Activated CD8-positive, alpha-beta memory T cell treated with anti-CD3 and anti-CD28 coated beads, Interleukin-2, amount 50 U/mL, for 4 hours (primary cell): ENCODE results near the gene RFPL4AL1.
"Not testable (repeated sequence)": the region's sequence is repeated elsewhere in the genome, so short reads cannot be mapped to it uniquely, and the experiment has no call there.

ENCODE experiments used
- DNase-seq: peaks from one replicate; pipeline ENCODE4 v3.0.0-alpha.2; 2020

Gene RFPL4AL1

GRCh38 chr19:55768818-55769217 lies at the start of gene RFPL4AL1:
RFPL4AL1 (plus strand) TSS chr19:55769118; CDS start chr19:55771805, 2,687 bp downstream.
- DNase-seq, result not testable (repeated sequence)

DNA sequence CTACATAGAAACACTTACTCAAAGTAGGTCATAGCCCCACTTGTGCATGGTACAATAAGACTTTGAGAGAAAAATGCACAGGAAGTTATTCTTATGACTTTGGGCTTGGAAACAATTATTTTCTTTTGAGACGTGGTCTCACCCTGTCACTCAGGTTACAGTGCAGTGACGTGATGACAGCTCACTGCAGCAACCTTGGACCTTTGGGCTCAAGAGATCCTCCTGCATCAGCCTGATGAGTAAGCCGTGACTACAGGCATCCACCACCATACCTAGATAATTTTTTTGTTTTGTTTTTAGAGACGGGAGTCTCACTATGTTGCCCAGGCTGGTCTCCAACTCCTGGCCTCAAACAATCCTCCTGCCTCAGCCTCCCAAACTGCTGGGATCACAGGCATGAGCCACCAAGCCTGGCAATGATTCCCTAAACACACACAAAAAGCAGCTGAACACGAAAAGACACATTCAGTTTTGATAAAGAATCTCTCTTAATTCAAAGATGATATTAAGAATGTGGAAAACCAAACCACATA lies 48.6 kb upstream of the RFPL4AL1 start:
- DNase-seq, result no peak

- DNase-seq, result no peak
Measured at GRCh38 chr19:55720801-55721200, 48.1 kb upstream of the RFPL4AL1 start.

DNA sequence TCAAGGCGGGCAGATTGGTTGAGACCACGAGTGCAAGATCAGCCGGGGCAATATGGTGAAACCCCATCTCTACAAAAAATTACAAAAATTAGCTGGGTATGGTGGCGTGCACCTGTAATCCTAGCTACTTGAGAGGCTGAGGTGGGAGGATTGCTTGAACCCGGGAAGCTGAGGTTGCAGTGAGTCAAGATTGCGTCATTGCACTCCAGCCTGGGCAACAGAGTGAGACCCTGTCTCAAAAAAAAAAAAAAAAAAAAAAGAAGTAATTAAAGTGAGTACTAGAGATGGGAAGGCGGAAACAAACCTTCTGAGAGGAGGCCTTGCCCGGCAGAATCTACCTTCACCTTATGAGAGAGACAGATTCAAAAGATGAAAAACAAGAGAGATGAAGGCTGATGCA lies 45.4 kb upstream of the RFPL4AL1 start:
- no peak for DNase-seq

GRCh38 chr19:55730378-55730777 lies 38.5 kb upstream of the RFPL4AL1 start:
- DNase-seq, result not testable (repeated sequence)

- no peak for DNase-seq
Measured at GRCh38 chr19:55738302-55738701, 30.6 kb upstream of the RFPL4AL1 start, which contains the start of gene NLRP9. NLRP9 (minus strand) TSS chr19:55738402; CDS start chr19:55738374, 28 bp downstream.

- DNase-seq, result no peak
Measured at GRCh38 chr19:55750715-55751114, 18.2 kb upstream of the RFPL4AL1 start.

DNA sequence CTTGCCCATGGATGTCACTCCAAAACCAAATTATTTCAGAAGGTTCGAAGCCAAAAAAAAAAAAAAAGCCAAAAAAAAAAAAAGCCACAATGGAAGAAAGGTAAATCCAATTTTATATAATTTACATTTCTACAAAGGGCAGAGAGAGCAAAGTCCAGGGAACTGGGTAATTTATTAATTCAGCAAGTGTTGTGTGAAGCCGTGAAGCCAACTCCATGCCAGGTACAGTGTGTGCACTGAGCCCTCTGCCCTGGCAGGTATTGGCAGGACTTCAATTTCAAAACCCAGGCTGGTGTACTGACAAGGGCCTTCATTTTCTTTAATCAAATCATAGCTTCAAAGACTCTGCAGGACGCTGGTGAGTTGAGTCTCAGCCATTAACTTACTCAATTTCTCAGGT lies 15.5 kb upstream of the RFPL4AL1 start:
- DNase-seq, result no peak

- DNase-seq, result not testable (repeated sequence)
Measured at GRCh38 chr19:55756808-55757207, 12.1 kb upstream of the RFPL4AL1 start.

DNA sequence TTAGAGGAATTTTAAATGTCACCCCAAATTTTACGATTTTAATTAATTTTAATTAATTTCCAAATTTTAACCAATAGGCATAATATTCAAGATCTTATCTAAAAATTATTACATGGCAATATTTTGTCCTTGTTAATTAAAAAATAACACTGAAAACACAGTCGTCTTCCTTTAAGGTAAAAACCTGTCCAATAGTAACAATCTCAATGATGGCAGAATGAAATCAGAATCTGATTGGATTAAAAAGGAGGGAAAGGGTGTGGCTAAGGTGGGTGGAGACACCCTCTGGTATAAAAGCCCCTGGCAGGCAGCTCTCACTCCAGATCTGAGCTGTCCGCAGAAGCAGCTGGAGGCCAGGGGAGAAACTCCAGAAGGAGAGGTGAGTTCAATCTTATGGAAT lies 10.1 kb upstream of the RFPL4AL1 start, which contains the start of gene RFPL4A:
RFPL4A (plus strand) TSS at position 301 of the 400 bp plus-strand sequence. CDS start 2,704 bp downstream, outside the sequence.
- not testable (repeated sequence) for DNase-seq

- no peak for DNase-seq
Measured at GRCh38 chr19:55766466-55766865, 2.5 kb upstream of the RFPL4AL1 start.

DNA sequence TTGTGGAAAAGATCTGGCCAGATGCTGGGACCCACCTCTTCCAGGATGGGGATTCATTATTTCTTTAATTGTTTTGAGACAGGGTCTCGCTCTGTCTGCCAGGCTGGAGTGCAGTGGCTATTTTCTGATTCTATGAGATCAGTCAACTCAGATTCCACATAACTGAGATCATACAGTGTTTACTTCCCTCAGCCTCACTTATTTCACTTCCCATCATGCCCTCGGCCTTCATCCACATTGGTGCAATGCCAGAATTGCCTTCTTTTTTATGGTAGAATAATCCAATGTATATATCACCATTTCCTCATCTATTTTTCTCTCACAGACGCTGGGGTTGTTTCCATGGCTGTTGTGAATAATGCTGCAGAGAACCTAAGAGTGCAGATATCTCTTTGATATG lies 714 bp downstream of the RFPL4AL1 start:
- not testable (repeated sequence) for DNase-seq

GRCh38 chr19:55777528-55777927 lies 8.6 kb downstream of the RFPL4AL1 start:
- DNase-seq, result no peak

- DNase-seq, result no peak
Measured at GRCh38 chr19:55778331-55778730, 9.4 kb downstream of the RFPL4AL1 start.

GRCh38 chr19:55781112-55781511 lies 12.2 kb downstream of the RFPL4AL1 start:
- no peak for DNase-seq

- DNase-seq, result no peak
Measured at GRCh38 chr19:55795021-55795420, 26.1 kb downstream of the RFPL4AL1 start.

- DNase-seq, result no peak
Measured at GRCh38 chr19:55801416-55801815, 32.5 kb downstream of the RFPL4AL1 start.

- DNase-seq, result no peak
Measured at GRCh38 chr19:55802281-55802680, 33.4 kb downstream of the RFPL4AL1 start.

GRCh38 chr19:55809381-55810058 lies 40.6 kb downstream of the RFPL4AL1 start:
- DNase-seq, result no peak

GRCh38 chr19:55811340-55811739 lies 42.4 kb downstream of the RFPL4AL1 start:
- DNase-seq, result no peak

- DNase-seq, result no peak
Measured at GRCh38 chr19:55812449-55812848, 43.5 kb downstream of the RFPL4AL1 start.

DNA sequence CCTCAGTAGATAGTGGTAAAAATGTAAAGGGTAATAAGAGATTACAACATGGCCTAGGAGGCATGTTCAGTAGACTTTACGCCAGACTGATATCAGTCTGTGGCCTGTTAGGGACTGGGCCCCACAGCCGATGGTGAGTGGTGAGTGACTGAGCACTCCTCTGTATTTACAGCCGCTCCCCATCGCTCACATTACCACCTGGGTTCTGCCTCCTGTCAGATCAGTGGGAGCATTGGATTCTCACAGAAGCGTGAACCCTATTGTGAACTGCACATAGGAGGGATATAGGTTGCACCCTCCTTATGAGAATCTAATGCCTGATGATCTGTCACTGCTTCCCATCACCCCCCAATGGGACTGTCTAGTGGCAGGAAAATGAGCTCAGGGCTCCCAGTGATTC lies 45.0 kb downstream of the RFPL4AL1 start:
- no peak for DNase-seq

DNA sequence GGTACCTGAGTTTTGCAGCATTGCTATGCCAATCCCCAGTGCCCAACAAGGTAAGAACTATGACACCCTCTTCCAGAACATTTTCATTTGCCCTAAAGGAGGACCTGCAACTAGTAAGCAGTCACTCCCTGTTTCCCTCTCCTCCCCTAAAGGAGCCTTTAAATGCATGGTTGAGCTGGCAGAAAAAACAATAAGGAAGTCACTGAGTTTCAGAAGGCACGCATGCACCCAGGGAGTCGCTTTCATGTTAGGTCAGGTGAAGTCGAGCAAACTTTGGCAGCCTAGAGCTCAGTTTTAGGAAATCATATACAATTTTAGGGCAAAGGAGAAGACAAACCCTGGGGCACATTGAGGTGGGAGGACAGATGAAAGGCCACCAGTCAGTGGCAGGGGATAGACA lies 51.1 kb downstream of the RFPL4AL1 start:
- DNase-seq, result no peak
